K562 (cell line): ENCODE results near the gene CNN3. TPM values are rescaled to one million over a fixed set of nuclear protein-coding genes. Genes with fewer than 3 reads are reported as not detected.

ENCODE experiments used
- ATAC-seq: fragments of 200-7000 bp; cut with Tn5 transposase; 3 replicates; pipeline ENCODE4 v1.9.1; 2020; ENCODE audit warnings: moderate library complexity
- BruUV-seq: library from RNA; stranded (reverse); fragments of 400-500 nt; replicated peaks from 2 replicates; lab custom pipeline; 2021; lab: Mats Ljungman, UMichigan
- CTCF ChIA-PET: fragments of 300-600 bp; formaldehyde crosslinking; extraction: SDS; loops from one replicate; lab custom pipeline; 2021; ENCODE audit warnings: low intra/inter-chr PET ratio; lab: Yijun Ruan, JAX
- POLR2A ChIA-PET: fragments of 300-600, 350-650 bp; sonication (Branson Sonifier 250); formaldehyde crosslinking; extraction: SDS; loops from one replicate; lab custom pipeline; 2021; ENCODE audit warnings: antibody characterized with exemption, inconsistent platforms; lab: Yijun Ruan, JAX
- DNase-seq, 4 experiments: peaks; one replicate each; pipeline versions ENCODE4 v3.0.0 to v3.0.0-alpha.2; 2011 to 2018; ENCODE audit warnings: low spot score in 3 of 4, mixed read lengths in 3 of 4; ENCODE audit errors: extremely low read depth in 1 of 4
- FAIRE-seq: peaks from 2 replicates; lab custom pipeline; 2011; peaks lifted over from hg19 to GRCh38; lab: Jason Lieb, UNC
- H2AFZ ChIP-seq: 2 replicates; pipeline ENCODE4 v1.6.0; 2011; ENCODE audit warnings: low read depth, low read length, control low read depth, inconsistent platforms
- H3K27ac ChIP-seq: fragments of 200-600 bp; 3 replicates; pipeline ENCODE4 v1.8.0; 2011; ENCODE audit warnings: low read depth, mild to moderate bottlenecking, control low read depth, inconsistent platforms, low read length, moderate library complexity, mixed read lengths; ENCODE audit errors: extremely low read depth
- H3K27me3 ChIP-seq, 2 experiments: fragments of 300-600 bp in 1 of 2; 2 replicates in 1 of 2; 3 replicates in 1 of 2; pipeline versions ENCODE4 v1.6.0 to v1.8.0; 2011; ENCODE audit warnings: inconsistent platforms in 2 of 2, low read length in 2 of 2, mild to moderate bottlenecking in 1 of 2, mixed read lengths in 1 of 2, moderate library complexity in 1 of 2; ENCODE audit not compliant: control insufficient read depth in 2 of 2, insufficient read depth in 2 of 2
- H3K36me3 ChIP-seq: fragments of 300-600 bp; 3 replicates; pipeline ENCODE4 v1.8.0; 2011; ENCODE audit warnings: mild to moderate bottlenecking, low read length, inconsistent platforms; ENCODE audit not compliant: control insufficient read depth, insufficient read depth
- H3K4me1 ChIP-seq, 2 experiments: fragments of 200-600 bp in 1 of 2; replicated peaks in 1 of 2; 2 replicates in 1 of 2; 3 replicates in 1 of 2; pipeline versions ENCODE4 v1.5.1 to v1.8.0; 2011; ENCODE audit warnings: inconsistent platforms in 2 of 2, low read length in 2 of 2, mild to moderate bottlenecking in 1 of 2, mixed read lengths in 1 of 2, moderate library complexity in 1 of 2; ENCODE audit not compliant: control insufficient read depth in 2 of 2, insufficient read depth in 2 of 2
- H3K4me2 ChIP-seq: 2 replicates; pipeline ENCODE4 v1.6.1; 2011; ENCODE audit warnings: low read length, control low read depth, inconsistent platforms, mixed read lengths; ENCODE audit not compliant: insufficient read depth
- H3K4me3 ChIP-seq: fragments of 200-600 bp; sonication (generic), shearing (Covaris generic); 2 replicates; pipeline ENCODE4 v1.5.1; 2016; ENCODE audit warnings: control low read depth, inconsistent platforms
- H3K79me2 ChIP-seq: fragments of 200-600 bp; 3 replicates; pipeline ENCODE4 v1.8.0; 2011; ENCODE audit warnings: low read length, inconsistent platforms; ENCODE audit not compliant: control insufficient read depth, insufficient read depth
- H3K9ac ChIP-seq, 2 experiments: 2 replicates each; pipeline versions ENCODE4 v1.6.0 to v1.6.1; 2011; ENCODE audit warnings: low read depth in 2 of 2, low read length in 2 of 2, control low read depth in 1 of 2, inconsistent platforms in 1 of 2, mild to moderate bottlenecking in 1 of 2, mixed read lengths in 1 of 2; ENCODE audit not compliant: insufficient read depth in 1 of 2
- H3K9me1 ChIP-seq: one replicate; pipeline ENCODE4 v1.6.0; 2011; ENCODE audit warnings: inconsistent platforms, mild to moderate bottlenecking, low read length, moderate library complexity; ENCODE audit not compliant: control insufficient read depth, insufficient read depth
- H3K9me3 ChIP-seq: replicated peaks from 2 replicates; pipeline ENCODE4 v1.5.1; 2011; ENCODE audit warnings: low read depth, low read length, inconsistent platforms; ENCODE audit not compliant: control insufficient read depth, insufficient read depth
- H4K20me1 ChIP-seq: replicated peaks from 2 replicates; pipeline ENCODE4 v1.6.1; 2011; ENCODE audit warnings: low read length, inconsistent platforms, mixed read lengths; ENCODE audit not compliant: control insufficient read depth, insufficient read depth
- L3MBTL2 ChIP-seq: fragments of 450-650 bp; IDR thresholded peaks from 2 replicates; pipeline ENCODE4 v1.6.1; 2016; ENCODE audit warnings: mild to moderate bottlenecking, moderate library complexity
- PRDM10 ChIP-seq: fragments of 450-650 bp; IDR thresholded peaks from 2 replicates; pipeline ENCODE4 v1.6.1; 2018; ENCODE audit not compliant: partially characterized antibody
- WGBS: fragments of 100-300 bp; shearing (Covaris generic); methylation state at CpG from one replicate; pipeline ENCODE4 v1.1.6; 2016; ENCODE audit warnings: low coverage, mixed read lengths; ENCODE audit not compliant: insufficient coverage; ENCODE audit errors: missing lambda C conversion rate; 5-methylcytosine and 5-hydroxymethylcytosine counted together
- in situ Hi-C: fragments of 300-500 bp; cut with MboI; formaldehyde crosslinking; loops from 4 replicates; pipeline ENCODE4 v1.15.0; 2018; ENCODE audit warnings: inconsistent platforms, mixed read lengths
- intact Hi-C: fragments of 100-400 bp; cut with micrococcal nuclease; formaldehyde crosslinking; loops from 2 replicates; pipeline ENCODE4 v1.14.2; 2022
- polyA plus RNA-seq, 8 experiments: library from polyadenylated mRNA; depleted of rRNA in 4 of 8; stranded (reverse) in 5 of 8; unstranded in 3 of 8; fragments of >200 nt; fragmentation: Nextera tagmentation in 2 of 8; fragmentation: Illumina TruSeq in 1 of 8; extraction: Ambion mirVana in 2 of 8; extraction: Trizol in 1 of 8; gene quantifications; 2 replicates each; pipeline versions ENCODE4 v1.2.1 to v1.2.3, GENCODE V29; 2011 to 2014; ENCODE audit warnings: inconsistent platforms in 1 of 8, missing spikeins in 1 of 8
- total RNA-seq, 7 experiments: library from RNA; depleted of rRNA in 6 of 7; stranded (reverse); fragments of >200 nt in 6 of 7; fragmentation: Illumina TruSeq in 2 of 7; extraction: Trizol in 2 of 7; gene quantifications; 2 replicates each; pipeline versions ENCODE4 v1.2.1 to v1.2.3, GENCODE V29; 2011 to 2021; ENCODE audit warnings: low replicate concordance in 1 of 7

Gene CNN3
- total and polyA plus RNA-seq, 9 of the 15 experiments (the other 6 are each of a cell fraction or from before 2014, with no cell fraction given), result 0.06 to 0.62 (median 0.18) TPM; not detected in 4

DNA sequence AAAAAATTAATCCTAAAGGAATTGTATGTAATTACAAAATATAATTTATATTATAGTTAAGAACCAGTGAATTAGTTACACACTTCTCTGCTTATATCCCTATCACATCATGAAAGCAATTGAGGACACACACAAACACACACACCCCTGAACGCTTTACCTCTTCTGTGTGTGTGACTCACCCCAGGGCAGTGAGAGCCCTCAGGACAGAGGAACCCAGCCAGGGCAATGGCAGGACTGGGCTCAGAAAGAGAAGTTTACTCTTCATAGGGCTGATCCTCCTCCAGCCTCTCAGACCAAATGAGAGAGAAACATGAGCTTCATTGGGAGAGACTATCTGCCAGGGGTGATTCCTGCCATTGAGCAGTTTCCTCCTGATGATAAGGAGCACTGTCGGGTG, 68.6 kb downstream of the CNN3 start:
- Histone ChIP-seq H3K9ac (no peak overlapping the region), H2AFZ (no peak overlapping the region), H3K27ac (no peak overlapping the region), H3K27me3 (peaks cover 3 to 17% of the 10 kb centered on the region in 2 experiments; a peak in 4 of 5 replicates), H3K79me2 (no peaks in the 10 kb centered on the region), H3K36me3 (no peaks in the 10 kb centered on the region), H3K9me3 (no peaks in the 10 kb centered on the region), H3K4me2 (no peak overlapping the region), H3K4me3 (no peak overlapping the region), H4K20me1 (no peaks in the 10 kb centered on the region), H3K9me1 (no peaks in the 10 kb centered on the region), H3K4me1 (no peaks in the 10 kb centered on the region; a peak in 1 of 5 replicates)
- ATAC-seq, result no peak
- TF ChIP-seq PRDM10 (peak; percentile 26), L3MBTL2 (no peak)
- DNase-seq, result no peak
- BruUV-seq, result no TSS peak
- ChIA-PET CTCF (no interaction called here), POLR2A (no interaction called here)
- intact Hi-C loops, result no loop called here
- 0% methylated on average over 2 of the region's 2 CpGs for WGBS
- in situ Hi-C loops, result loop anchor here (5.0 to 10.0 kb wide), 2 partner anchors 184 to 387 kb away; no protein-coding TSS in a partner anchor
- no peak for FAIRE-seq
